GM18505 (cell line): ENCODE measurements around the gene ECPAS.

Experiments used
- ATAC-seq: cut with Tn5 transposase; IDR thresholded peaks from one replicate; pipeline ENCODE4 v1.9.1; 2021; ENCODE audit not compliant: unreplicated experiment
- POLR2A ChIP-seq: IDR thresholded peaks from 4 replicates; pipeline ENCODE4 v1.6.1; 2011; ENCODE audit warnings: borderline replicate concordance; ENCODE audit not compliant: insufficient read depth, insufficient read length; ENCODE audit errors: extremely low read depth

Gene ECPAS

GRCh38 chr9:111484572-111484894 is 350 bp upstream of the ECPAS start:
- no peak for TF ChIP-seq POLR2A
- no peak for ATAC-seq

GRCh38 chr9:111483439-111483857 is 735 bp downstream of the ECPAS start:
- no peak for TF ChIP-seq POLR2A
- ATAC-seq = peak; percentile 37

- peak; percentile 48 for TF ChIP-seq POLR2A
- ATAC-seq = peak; percentile 56
Observed at GRCh38 chr9:111482694-111483438, 1.3 kb downstream of the ECPAS start.

GRCh38 chr9:111481885-111482636 is 2.1 kb downstream of the ECPAS start:
- TF ChIP-seq POLR2A = no peak
- no peak for ATAC-seq

GRCh38 chr9:111477677-111478076 is 6.5 kb downstream of the ECPAS start:
- ATAC-seq = no peak
- TF ChIP-seq POLR2A = no peak

- ATAC-seq = no peak
- TF ChIP-seq POLR2A = no peak
Observed at GRCh38 chr9:111475195-111475594, 9.0 kb downstream of the ECPAS start.

- ATAC-seq = no peak
- TF ChIP-seq POLR2A = no peak
Observed at GRCh38 chr9:111474385-111474784, 9.8 kb downstream of the ECPAS start.

- no peak for TF ChIP-seq POLR2A
- ATAC-seq = no peak
Observed at GRCh38 chr9:111467778-111468367, 16.3 kb downstream of the ECPAS start.

- no peak for TF ChIP-seq POLR2A
- no peak for ATAC-seq
Observed at GRCh38 chr9:111463048-111463447, 21.1 kb downstream of the ECPAS start.

- no peak for TF ChIP-seq POLR2A
- no peak for ATAC-seq
Observed at GRCh38 chr9:111458139-111459009, 25.8 kb downstream of the ECPAS start.

GRCh38 chr9:111456529-111456928 is 27.7 kb downstream of the ECPAS start:
- no peak for TF ChIP-seq POLR2A
- no peak for ATAC-seq

GRCh38 chr9:111455638-111456037 is 28.5 kb downstream of the ECPAS start:
- no peak for TF ChIP-seq POLR2A
- ATAC-seq = no peak

- no peak for ATAC-seq
- no peak for TF ChIP-seq POLR2A
Observed at GRCh38 chr9:111454751-111455150, 29.4 kb downstream of the ECPAS start.
